ENCODE data around the gene PSMD3.

- no peak for TF ChIP-seq POLR2A (IDR thresholded peaks at IDR 0.05)
- no peak for TF ChIP-seq CTCF (IDR thresholded peaks at IDR 0.05)
Observed at GRCh38 chr17:39995438-39995837, 14.8 kb downstream of the PSMD3 start.

All from esophagus squamous epithelium (tissue), 4 donors.